ENCODE measurements around the gene PRKD1. TPM values are rescaled to one million over a fixed set of nuclear protein-coding genes. Genes with fewer than 3 reads are reported as not detected.

PRKD1 gene
- total and polyA plus RNA-seq, 5 donors, result 3.7 to 10.1 (median 7.5) TPM

GRCh38 chr14:29905543-29905942, 22.1 kb downstream of the PRKD1 start:
- 93% methylated on average over 7 of the region's 7 CpGs for WGBS
- Histone ChIP-seq H3K4me3 (ENCODE audit: low read length) (no peak overlapping the region), H3K4me1 (ENCODE audit: control insufficient read depth, insufficient read depth, low read length) (no peaks in the 10 kb centered on the region), H3K27ac (ENCODE audit: low read length) (no peak overlapping the region), H3K27me3 (ENCODE audit: control insufficient read depth, insufficient read depth) (no peaks in the 10 kb centered on the region), H3K9me3 (ENCODE audit: control insufficient read depth, low read length) (no peaks in the 10 kb centered on the region)
- ATAC-seq (no peak), DNase-seq (no peak)
- intact Hi-C loops (cut with DNase I), result no loop called here

- H3K27me3 ChIP-seq (ENCODE audit: control insufficient read depth, insufficient read depth), result no peaks in the 10 kb centered on the region
- H3K9me3 ChIP-seq (ENCODE audit: control insufficient read depth, low read length), result no peaks in the 10 kb centered on the region
- intact Hi-C loops (cut with DNase I), result no loop called here
- DNase-seq, result no peak
- H3K27ac ChIP-seq (ENCODE audit: low read length), result no peak overlapping the region
- H3K4me1 ChIP-seq (ENCODE audit: control insufficient read depth, insufficient read depth, low read length), result no peaks in the 10 kb centered on the region
- 92% methylated on average over 4 of the region's 4 CpGs for WGBS
- no peak for ATAC-seq
- H3K4me3 ChIP-seq (ENCODE audit: low read length), result no peak overlapping the region
Measured at GRCh38 chr14:29900609-29901350, 26.9 kb downstream of the PRKD1 start.

DNA sequence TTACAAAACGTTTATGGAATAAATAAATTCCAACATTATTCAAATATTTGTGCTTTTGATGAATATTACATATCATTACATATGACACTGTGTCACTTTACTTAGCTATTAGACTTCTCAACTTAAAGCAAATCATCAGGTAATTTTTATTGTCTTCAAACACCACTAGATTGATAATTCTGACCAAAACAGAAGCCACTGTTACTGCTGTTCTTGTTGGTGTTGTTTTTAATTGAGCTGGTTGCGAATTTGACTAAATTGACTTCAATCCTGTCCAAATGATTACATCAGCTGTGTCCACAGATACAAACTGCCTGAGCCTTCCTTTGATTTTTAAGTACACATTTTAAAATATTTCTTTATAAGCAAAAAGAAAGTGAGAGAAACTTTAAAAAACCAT, 29.2 kb downstream of the PRKD1 start:
- 63% methylated on average over 2 of the region's 2 CpGs for WGBS
- no peak overlapping the region for H3K27ac ChIP-seq (ENCODE audit: low read length)

GRCh38 chr14:29897181-29897580, 30.5 kb downstream of the PRKD1 start:
- WGBS, result 78% methylated on average over 1 of the region's 1 CpG
- H3K4me1 ChIP-seq (ENCODE audit: control insufficient read depth, insufficient read depth, low read length), result peaks cover 3% of the 10 kb centered on the region
- no peak overlapping the region for H3K27ac ChIP-seq (ENCODE audit: low read length)
- no peak for ATAC-seq
- intact Hi-C loops (cut with DNase I), result no loop called here
- no peaks in the 10 kb centered on the region for H3K27me3 ChIP-seq (ENCODE audit: control insufficient read depth, insufficient read depth)
- no peaks in the 10 kb centered on the region for H3K9me3 ChIP-seq (ENCODE audit: control insufficient read depth, low read length)
- no peak overlapping the region for H3K4me3 ChIP-seq (ENCODE audit: low read length)
- DNase-seq, result no peak

More for the DNA sequence above, 29.2 kb downstream of the PRKD1 start:
- Histone ChIP-seq H3K27me3 (ENCODE audit: control insufficient read depth, insufficient read depth) (no peaks in the 10 kb centered on the region), H3K4me1 (ENCODE audit: control insufficient read depth, insufficient read depth, low read length) (peaks cover 3% of the 10 kb centered on the region), H3K9me3 (ENCODE audit: control insufficient read depth, low read length) (no peaks in the 10 kb centered on the region), H3K4me3 (ENCODE audit: low read length) (no peak overlapping the region)
- ATAC-seq, result no peak
- DNase-seq, result no peak
- intact Hi-C loops (cut with DNase I), result no loop called here

GRCh38 chr14:29896354-29896821, 31.3 kb downstream of the PRKD1 start:
- Histone ChIP-seq H3K9me3 (ENCODE audit: control insufficient read depth, low read length) (no peaks in the 10 kb centered on the region), H3K4me1 (ENCODE audit: control insufficient read depth, insufficient read depth, low read length) (peaks cover 3% of the 10 kb centered on the region), H3K27me3 (ENCODE audit: control insufficient read depth, insufficient read depth) (no peaks in the 10 kb centered on the region), H3K27ac (ENCODE audit: low read length) (no peak overlapping the region), H3K4me3 (ENCODE audit: low read length) (no peak overlapping the region)
- DNase-seq (no peak), ATAC-seq (no peak)
- intact Hi-C loops (cut with DNase I), result no loop called here
- WGBS, result 83% methylated on average over 4 of the region's 4 CpGs

- intact Hi-C loops (cut with DNase I), result no loop called here
- Histone ChIP-seq H3K4me3 (ENCODE audit: low read length) (no peak overlapping the region), H3K27me3 (ENCODE audit: control insufficient read depth, insufficient read depth) (no peaks in the 10 kb centered on the region), H3K4me1 (ENCODE audit: control insufficient read depth, insufficient read depth, low read length) (peaks cover 3% of the 10 kb centered on the region), H3K9me3 (ENCODE audit: control insufficient read depth, low read length) (no peaks in the 10 kb centered on the region), H3K27ac (ENCODE audit: low read length) (peak overlapping the region; percentile 39)
- DNase-seq, result peak in 2 of 3 donors; percentile 55 to 59
- ATAC-seq, result peak; percentile 57 to 82
- WGBS, result 58% methylated on average over 7 of the region's 7 CpGs
Measured at GRCh38 chr14:29895591-29896083, 32.0 kb downstream of the PRKD1 start.

GRCh38 chr14:29893989-29894388, 33.7 kb downstream of the PRKD1 start:
- H3K4me1 ChIP-seq (ENCODE audit: control insufficient read depth, insufficient read depth, low read length), result peaks cover 3% of the 10 kb centered on the region
- no peak overlapping the region for H3K4me3 ChIP-seq (ENCODE audit: low read length)
- ATAC-seq, result no peak
- 90% methylated on average over 3 of the region's 3 CpGs for WGBS
- no peak for DNase-seq
- intact Hi-C loops (cut with DNase I), result no loop called here
- no peaks in the 10 kb centered on the region for H3K9me3 ChIP-seq (ENCODE audit: control insufficient read depth, low read length)
- H3K27ac ChIP-seq (ENCODE audit: low read length), result no peak overlapping the region
- no peaks in the 10 kb centered on the region for H3K27me3 ChIP-seq (ENCODE audit: control insufficient read depth, insufficient read depth)

GRCh38 chr14:29892327-29892726, 35.3 kb downstream of the PRKD1 start:
- H3K27me3 ChIP-seq (ENCODE audit: control insufficient read depth, insufficient read depth), result no peaks in the 10 kb centered on the region
- no peak overlapping the region for H3K4me3 ChIP-seq (ENCODE audit: low read length)
- no peak for ATAC-seq
- H3K4me1 ChIP-seq (ENCODE audit: control insufficient read depth, insufficient read depth, low read length), result peaks cover 3% of the 10 kb centered on the region
- H3K27ac ChIP-seq (ENCODE audit: low read length), result no peak overlapping the region
- DNase-seq, result no peak
- no peaks in the 10 kb centered on the region for H3K9me3 ChIP-seq (ENCODE audit: control insufficient read depth, low read length)
- intact Hi-C loops (cut with DNase I), result no loop called here

DNA sequence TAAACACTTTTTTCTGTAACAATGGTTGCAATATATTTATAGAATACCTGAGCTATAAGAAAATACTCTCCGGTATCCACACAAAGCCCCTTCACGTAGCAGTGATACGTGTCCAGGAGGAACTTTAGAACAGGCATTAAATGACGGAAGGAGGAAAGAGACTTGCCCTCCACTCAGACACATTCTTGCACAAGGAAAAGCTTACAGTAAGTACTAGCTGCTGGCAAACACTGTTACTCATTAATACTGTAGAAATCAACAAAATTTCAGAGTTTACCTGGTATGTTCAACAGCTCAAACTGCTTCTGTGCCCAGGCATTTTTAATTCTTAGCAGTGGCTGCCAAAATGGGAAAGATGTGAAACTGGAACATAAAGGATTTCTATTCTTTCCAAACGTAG, 41.7 kb downstream of the PRKD1 start:
- 88% methylated on average over 5 of the region's 5 CpGs for WGBS
- no peaks in the 10 kb centered on the region for H3K27me3 ChIP-seq (ENCODE audit: control insufficient read depth, insufficient read depth)
- intact Hi-C loops (cut with DNase I), result no loop called here
- DNase-seq (no peak), ATAC-seq (no peak)
- H3K27ac ChIP-seq (ENCODE audit: low read length), result no peak overlapping the region
- H3K4me3 ChIP-seq (ENCODE audit: low read length), result no peak overlapping the region
- no peaks in the 10 kb centered on the region for H3K9me3 ChIP-seq (ENCODE audit: control insufficient read depth, low read length)
- no peaks in the 10 kb centered on the region for H3K4me1 ChIP-seq (ENCODE audit: control insufficient read depth, insufficient read depth, low read length)

DNA sequence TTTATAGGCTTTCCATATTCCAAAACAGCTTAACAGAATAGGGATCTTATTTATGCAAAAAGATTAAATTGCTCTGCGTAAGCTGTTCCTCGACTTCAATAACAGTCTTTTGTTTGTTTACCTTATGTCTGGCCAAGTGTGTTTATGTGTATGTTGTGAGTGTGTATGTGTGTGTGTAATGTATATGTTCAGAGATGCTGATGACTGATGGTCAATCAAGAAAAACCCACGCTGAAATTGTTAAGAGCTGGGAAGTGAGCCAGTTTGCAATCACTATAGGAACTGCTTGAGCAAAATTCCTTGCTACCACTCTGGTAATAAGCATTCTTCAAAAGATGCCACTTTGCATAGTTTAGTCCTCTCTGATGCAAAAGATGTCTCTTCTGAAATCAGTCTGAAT, 59.6 kb downstream of the PRKD1 start:
- Histone ChIP-seq H3K27me3 (ENCODE audit: control insufficient read depth, insufficient read depth) (no peaks in the 10 kb centered on the region), H3K27ac (ENCODE audit: low read length) (no peak overlapping the region), H3K9me3 (ENCODE audit: control insufficient read depth, low read length) (no peaks in the 10 kb centered on the region), H3K4me3 (ENCODE audit: low read length) (no peak overlapping the region), H3K4me1 (ENCODE audit: control insufficient read depth, insufficient read depth, low read length) (no peaks in the 10 kb centered on the region)
- ATAC-seq (no peak), DNase-seq (no peak)
- 60% methylated on average over 3 of the region's 3 CpGs for WGBS
- intact Hi-C loops (cut with DNase I), result no loop called here

GRCh38 chr14:29865299-29865698, 62.3 kb downstream of the PRKD1 start:
- 83% methylated on average over 2 of the region's 2 CpGs for WGBS
- intact Hi-C loops (cut with DNase I), result no loop called here
- ATAC-seq, result no peak

More at GRCh38 chr14:29865299-29865698, 62.3 kb downstream of the PRKD1 start:
- H3K4me3 ChIP-seq (ENCODE audit: low read length), result no peak overlapping the region
- H3K27me3 ChIP-seq (ENCODE audit: control insufficient read depth, insufficient read depth), result no peaks in the 10 kb centered on the region
- no peaks in the 10 kb centered on the region for H3K9me3 ChIP-seq (ENCODE audit: control insufficient read depth, low read length)
- H3K27ac ChIP-seq (ENCODE audit: low read length), result no peak overlapping the region
- no peak for DNase-seq
- no peaks in the 10 kb centered on the region for H3K4me1 ChIP-seq (ENCODE audit: control insufficient read depth, insufficient read depth, low read length)
